Loucy (cell line): ENCODE results near the gene GP1BA.

Experiments
- CTCF ChIP-seq: fragments of 200-600 bp; sonication (generic); conservative IDR thresholded peaks from 2 replicates; pipeline ENCODE4 v1.5.1; 2014; ENCODE audit warnings: mild to moderate bottlenecking, antibody characterized with exemption, low read length
- EZH2phosphoT487 ChIP-seq: fragments of 200-600 bp; IDR thresholded peaks from 2 replicates; pipeline ENCODE4 v1.6.1; 2018; ENCODE audit warnings: antibody characterized with exemption, mild to moderate bottlenecking, moderate library complexity, borderline replicate concordance

GRCh38 chr17:4948166-4948930, 16.3 kb downstream of the GP1BA start, which contains the start of gene PFN1:
- TF ChIP-seq EZH2phosphoT487 (no peak), CTCF (no peak)
